ENCODE measurements around the gene RMND5A.
"Not testable (repeated sequence)": the region's sequence is repeated elsewhere in the genome, so short reads cannot be mapped to it uniquely, and the experiment has no call there.

The RMND5A gene

GRCh38 chr2:86706935-86707334 lies 13.2 kb upstream of the RMND5A start:
- H3F3A ChIP-seq (ENCODE audit: insufficient read depth): no peaks in the 10 kb centered on the region
- H3K79me2 ChIP-seq (ENCODE audit: insufficient read depth, low read length): no peaks in the 10 kb centered on the region
- no peak overlapping the region for H3K4me3 ChIP-seq (ENCODE audit: insufficient read depth, low read length, poor library complexity, severe bottlenecking)
- H3K4me2 ChIP-seq (ENCODE audit: low read depth, low read length, poor library complexity, severe bottlenecking): no peak overlapping the region
- no peaks in the 10 kb centered on the region for H3K36me3 ChIP-seq (ENCODE audit: low read length)
- no peaks in the 10 kb centered on the region for H4K20me1 ChIP-seq (ENCODE audit: low read depth, low read length)
- no peaks in the 10 kb centered on the region for H3K27me3 ChIP-seq (ENCODE audit: low read length)
- H3K9ac ChIP-seq (ENCODE audit: low read length): no peak overlapping the region
- H3K9me2 ChIP-seq (replicated peaks; ENCODE audit: insufficient read depth, low read length): no peaks in the 10 kb centered on the region
- H2AFZ ChIP-seq (ENCODE audit: low read depth, low read length, severe bottlenecking): no peak overlapping the region
- TF ChIP-seq EZH2phosphoT487 (conservative IDR thresholded peaks at IDR 0.05; ENCODE audit: low read length) (no peak), CTCF (IDR thresholded peaks at IDR 0.05; ENCODE audit: insufficient read depth, low read length, poor library complexity, severe bottlenecking) (no peak)
- H3K27ac ChIP-seq (ENCODE audit: low read depth, low read length): no peak overlapping the region
- H3K9me3 ChIP-seq (ENCODE audit: insufficient read depth, low read length): no peaks in the 10 kb centered on the region

GRCh38 chr2:86708126-86708525 lies 12.0 kb upstream of the RMND5A start:
- not testable (repeated sequence) for H3F3A ChIP-seq (ENCODE audit: insufficient read depth); H3K9me3 ChIP-seq (ENCODE audit: insufficient read depth, low read length); H3K4me2 ChIP-seq (ENCODE audit: low read depth, low read length, poor library complexity, severe bottlenecking); H3K4me3 ChIP-seq (ENCODE audit: insufficient read depth, low read length, poor library complexity, severe bottlenecking); H3K27ac ChIP-seq (ENCODE audit: low read depth, low read length); H2AFZ ChIP-seq (ENCODE audit: low read depth, low read length, severe bottlenecking); H3K9ac ChIP-seq (ENCODE audit: low read length); H3K79me2 ChIP-seq (ENCODE audit: insufficient read depth, low read length); H4K20me1 ChIP-seq (ENCODE audit: low read depth, low read length); H3K27me3 ChIP-seq (ENCODE audit: low read length); H3K36me3 ChIP-seq (ENCODE audit: low read length); H3K9me2 ChIP-seq (replicated peaks; ENCODE audit: insufficient read depth, low read length)

GRCh38 chr2:86714579-86715173 lies 5.4 kb upstream of the RMND5A start:
- not testable (repeated sequence) for H3F3A ChIP-seq (ENCODE audit: insufficient read depth); H3K27me3 ChIP-seq (ENCODE audit: low read length); H3K9me2 ChIP-seq (replicated peaks; ENCODE audit: insufficient read depth, low read length); H4K20me1 ChIP-seq (ENCODE audit: low read depth, low read length); H3K36me3 ChIP-seq (ENCODE audit: low read length); H3K4me2 ChIP-seq (ENCODE audit: low read depth, low read length, poor library complexity, severe bottlenecking); H3K4me3 ChIP-seq (ENCODE audit: insufficient read depth, low read length, poor library complexity, severe bottlenecking); H3K27ac ChIP-seq (ENCODE audit: low read depth, low read length); H3K9me3 ChIP-seq (ENCODE audit: insufficient read depth, low read length); H3K79me2 ChIP-seq (ENCODE audit: insufficient read depth, low read length); H3K9ac ChIP-seq (ENCODE audit: low read length); H2AFZ ChIP-seq (ENCODE audit: low read depth, low read length, severe bottlenecking)

GRCh38 chr2:86719263-86719636 lies 841 bp upstream of the RMND5A start:
- H3F3A ChIP-seq (ENCODE audit: insufficient read depth); H3K27ac ChIP-seq (ENCODE audit: low read depth, low read length); H3K79me2 ChIP-seq (ENCODE audit: insufficient read depth, low read length); H2AFZ ChIP-seq (ENCODE audit: low read depth, low read length, severe bottlenecking); H3K9me3 ChIP-seq (ENCODE audit: insufficient read depth, low read length); H4K20me1 ChIP-seq (ENCODE audit: low read depth, low read length); H3K27me3 ChIP-seq (ENCODE audit: low read length); H3K36me3 ChIP-seq (ENCODE audit: low read length); H3K9me2 ChIP-seq (replicated peaks; ENCODE audit: insufficient read depth, low read length): not testable (repeated sequence)
- H3K4me3 ChIP-seq (ENCODE audit: insufficient read depth, low read length, poor library complexity, severe bottlenecking): peak overlapping the region; percentile 38
- H3K4me2 ChIP-seq (ENCODE audit: low read depth, low read length, poor library complexity, severe bottlenecking): peak overlapping the region; percentile 31
- H3K9ac ChIP-seq (ENCODE audit: low read length): peak overlapping the region; percentile 39; the same call in 1 of the 2 replicates

- not testable (repeated sequence) for H2AFZ ChIP-seq (ENCODE audit: low read depth, low read length, severe bottlenecking); H3K9me3 ChIP-seq (ENCODE audit: insufficient read depth, low read length); H3K9me2 ChIP-seq (replicated peaks; ENCODE audit: insufficient read depth, low read length); H3K79me2 ChIP-seq (ENCODE audit: insufficient read depth, low read length); H4K20me1 ChIP-seq (ENCODE audit: low read depth, low read length); H3K27me3 ChIP-seq (ENCODE audit: low read length); H3K36me3 ChIP-seq (ENCODE audit: low read length); H3F3A ChIP-seq (ENCODE audit: insufficient read depth)
- H3K9ac ChIP-seq (ENCODE audit: low read length): peak overlapping the region; percentile 68
- peak overlapping the region; percentile 75 for H3K4me3 ChIP-seq (ENCODE audit: insufficient read depth, low read length, poor library complexity, severe bottlenecking)
- peak overlapping the region; percentile 70 for H3K27ac ChIP-seq (ENCODE audit: low read depth, low read length)
- peak overlapping the region; percentile 90 for H3K4me2 ChIP-seq (ENCODE audit: low read depth, low read length, poor library complexity, severe bottlenecking)
Measured at GRCh38 chr2:86720540-86721320, 639 bp downstream of the RMND5A start.

- H2AFZ ChIP-seq (ENCODE audit: low read depth, low read length, severe bottlenecking); H4K20me1 ChIP-seq (ENCODE audit: low read depth, low read length); H3K4me2 ChIP-seq (ENCODE audit: low read depth, low read length, poor library complexity, severe bottlenecking); H3K79me2 ChIP-seq (ENCODE audit: insufficient read depth, low read length); H3K4me3 ChIP-seq (ENCODE audit: insufficient read depth, low read length, poor library complexity, severe bottlenecking); H3K9ac ChIP-seq (ENCODE audit: low read length); H3K9me2 ChIP-seq (replicated peaks; ENCODE audit: insufficient read depth, low read length); H3K36me3 ChIP-seq (ENCODE audit: low read length); H3K9me3 ChIP-seq (ENCODE audit: insufficient read depth, low read length); H3F3A ChIP-seq (ENCODE audit: insufficient read depth); H3K27me3 ChIP-seq (ENCODE audit: low read length); H3K27ac ChIP-seq (ENCODE audit: low read depth, low read length): not testable (repeated sequence)
Measured at GRCh38 chr2:86725706-86726105, 5.6 kb downstream of the RMND5A start.

- not testable (repeated sequence) for H3K27ac ChIP-seq (ENCODE audit: low read depth, low read length); H3K9me2 ChIP-seq (replicated peaks; ENCODE audit: insufficient read depth, low read length); H3K79me2 ChIP-seq (ENCODE audit: insufficient read depth, low read length); H3K9ac ChIP-seq (ENCODE audit: low read length); H4K20me1 ChIP-seq (ENCODE audit: low read depth, low read length); H3K27me3 ChIP-seq (ENCODE audit: low read length); H3K36me3 ChIP-seq (ENCODE audit: low read length); H3K4me3 ChIP-seq (ENCODE audit: insufficient read depth, low read length, poor library complexity, severe bottlenecking); H3K4me2 ChIP-seq (ENCODE audit: low read depth, low read length, poor library complexity, severe bottlenecking); H2AFZ ChIP-seq (ENCODE audit: low read depth, low read length, severe bottlenecking); H3K9me3 ChIP-seq (ENCODE audit: insufficient read depth, low read length); H3F3A ChIP-seq (ENCODE audit: insufficient read depth)
Measured at GRCh38 chr2:86732040-86732525, 12.0 kb downstream of the RMND5A start.

Measured in SU-DHL-6 (cell line).